NOMO-1 (cell line): ENCODE results near the gene GPR158.

Source experiments
- DNase-seq, 2 experiments: peaks; one replicate each; lab custom pipeline; 2025; ENCODE audit not compliant: unreplicated experiment in 2 of 2; lab: John Stamatoyannopoulos, UW

Gene GPR158

DNA sequence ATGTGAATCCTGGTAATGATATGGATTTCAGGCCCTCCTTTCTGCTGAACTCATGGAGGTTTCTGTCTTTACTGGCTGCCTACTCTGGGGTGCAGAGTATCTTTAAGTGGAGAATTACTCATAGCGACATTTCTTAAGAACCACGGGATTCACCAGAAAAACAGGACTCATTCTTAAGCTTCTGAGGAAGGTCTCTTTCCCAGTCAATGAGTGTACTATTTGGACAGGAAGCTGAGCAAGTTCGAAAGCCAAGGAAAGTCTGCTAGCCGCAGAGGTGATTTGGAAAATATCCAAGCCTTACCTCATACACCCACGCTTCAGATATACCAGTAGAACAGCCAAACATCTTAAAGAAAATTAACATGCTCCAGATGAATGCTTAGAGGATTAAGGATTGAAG lies 381.7 kb downstream of the GPR158 start:
- no peak for DNase-seq

DNA sequence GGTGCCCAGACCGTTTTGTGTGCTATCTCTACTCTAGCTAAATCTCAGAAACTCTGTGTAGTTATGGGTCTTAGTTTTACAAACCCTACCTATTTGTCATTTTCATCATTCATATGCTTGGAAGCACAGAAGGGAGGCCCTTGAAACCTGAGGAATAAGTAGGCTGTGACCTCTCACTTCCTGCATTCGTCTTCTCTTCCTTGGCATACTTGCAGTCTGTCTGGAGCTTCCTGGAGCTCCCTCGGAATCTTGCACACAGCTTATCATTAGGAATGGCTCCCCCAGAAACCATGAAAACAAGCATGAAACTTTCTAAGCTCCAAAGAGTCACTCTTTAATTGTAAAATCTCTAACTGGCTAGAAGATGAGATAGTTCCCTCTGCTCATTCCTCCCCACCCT lies 382.3 kb downstream of the GPR158 start:
- DNase-seq, result no peak

DNA sequence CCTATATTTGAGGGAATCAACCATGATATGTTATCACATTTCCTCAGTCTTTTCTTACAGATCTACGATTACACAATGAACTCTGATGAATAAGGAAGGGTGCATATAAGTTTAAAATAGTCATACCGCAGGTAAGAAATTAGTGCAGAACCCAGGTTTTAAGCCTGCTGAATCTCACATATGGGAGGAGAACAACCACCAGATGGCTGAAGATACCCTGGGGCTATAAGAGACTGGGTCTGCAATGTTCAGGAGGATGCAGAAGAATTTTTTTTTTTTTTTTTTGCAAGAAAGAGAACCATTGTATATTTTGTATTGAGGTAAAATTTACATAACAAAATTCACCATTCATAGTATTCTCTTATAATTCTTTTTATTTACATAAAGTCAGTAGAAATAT lies 387.0 kb downstream of the GPR158 start:
- no peak for DNase-seq

GRCh38 chr10:25562547-25562946 lies 387.7 kb downstream of the GPR158 start:
- DNase-seq, result no peak

GRCh38 chr10:25564351-25564750 lies 389.6 kb downstream of the GPR158 start:
- no peak for DNase-seq

- no peak for DNase-seq
These were observed 390.8 kb downstream of the GPR158 start for GRCh38 chr10:25565570-25565969.

DNA sequence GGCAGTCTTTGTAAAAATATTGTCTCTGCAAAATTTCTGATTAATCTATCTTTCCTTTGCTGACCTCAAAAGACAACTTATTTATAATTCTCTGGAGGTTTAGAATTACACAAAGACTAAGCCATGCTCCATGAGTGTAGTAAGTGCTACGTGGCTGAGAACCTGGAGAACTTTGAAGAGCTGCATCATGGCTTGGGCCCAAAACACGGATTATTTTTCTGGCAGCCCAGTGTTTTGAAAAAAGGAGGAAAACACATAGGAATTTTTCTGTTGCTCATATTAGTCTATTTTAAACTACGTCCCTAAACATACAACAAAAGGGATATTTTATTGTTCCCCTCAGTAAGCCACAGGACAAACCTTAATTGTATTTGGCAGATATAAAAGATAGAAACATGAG lies 398.5 kb downstream of the GPR158 start:
- no peak for DNase-seq

- DNase-seq, result no peak
These were observed 400.5 kb downstream of the GPR158 start for GRCh38 chr10:25575343-25575742.

DNA sequence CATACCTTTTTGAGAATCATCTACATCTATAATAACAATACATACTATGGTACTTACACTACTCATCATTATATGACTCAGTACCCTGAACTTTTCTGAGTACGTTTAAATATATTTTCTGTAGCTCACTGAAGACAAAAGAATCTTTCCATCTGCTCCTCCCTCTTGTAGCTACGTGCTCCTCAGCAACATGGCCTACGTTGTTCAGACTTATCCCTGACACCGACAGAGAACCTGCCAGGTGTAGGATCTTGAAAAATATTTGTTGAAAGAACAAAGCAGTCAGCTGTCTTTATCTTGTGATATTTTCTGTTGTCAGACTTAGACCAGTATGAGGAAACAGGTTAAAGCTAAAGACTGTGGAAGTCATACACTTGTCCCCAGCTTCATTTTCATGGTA lies 403.3 kb downstream of the GPR158 start:
- DNase-seq, result no peak

- no peak for DNase-seq
These were observed 408.2 kb downstream of the GPR158 start for GRCh38 chr10:25582961-25583360.

DNA sequence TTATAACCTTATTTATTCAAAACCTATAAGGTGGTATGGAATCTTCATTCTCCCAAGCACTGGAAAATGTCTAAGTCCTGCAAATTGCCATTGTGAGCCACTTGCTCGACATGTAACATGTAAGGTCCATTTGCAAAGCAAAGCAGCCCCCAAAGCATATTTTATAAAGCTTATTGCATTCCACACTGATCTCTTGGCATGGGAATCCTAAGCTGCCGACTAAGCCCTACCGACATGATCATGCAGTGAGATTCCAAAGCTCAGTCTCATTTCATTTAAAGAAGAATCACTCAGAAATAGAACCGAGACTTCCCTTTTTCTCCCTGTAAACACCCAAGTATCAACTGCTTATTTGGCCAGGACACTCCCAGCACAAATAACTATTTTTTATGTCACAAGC lies 425.9 kb downstream of the GPR158 start:
- no peak for DNase-seq

- no peak for DNase-seq
These were observed 429.8 kb downstream of the GPR158 start for GRCh38 chr10:25604591-25604990.

DNA sequence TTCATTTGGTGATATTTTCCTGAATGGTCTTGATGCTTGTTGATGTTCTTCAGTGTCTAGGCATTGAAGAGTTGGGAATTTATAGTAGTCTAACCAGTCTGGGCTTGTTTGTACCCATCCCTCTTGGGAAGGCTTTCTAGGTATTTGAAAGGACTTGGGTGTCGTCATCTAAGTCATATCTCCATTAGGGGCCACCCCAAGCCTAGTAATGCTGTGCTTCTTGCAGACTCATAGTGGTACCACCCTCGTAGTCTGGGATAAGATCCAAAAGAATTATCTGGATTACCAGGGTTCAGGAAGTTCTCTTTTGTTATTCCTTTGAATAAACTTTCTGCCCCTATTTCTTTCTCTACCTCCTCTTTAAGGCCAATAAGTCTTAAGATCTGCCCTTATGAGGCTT lies 439.9 kb downstream of the GPR158 start:
- no peak for DNase-seq

DNA sequence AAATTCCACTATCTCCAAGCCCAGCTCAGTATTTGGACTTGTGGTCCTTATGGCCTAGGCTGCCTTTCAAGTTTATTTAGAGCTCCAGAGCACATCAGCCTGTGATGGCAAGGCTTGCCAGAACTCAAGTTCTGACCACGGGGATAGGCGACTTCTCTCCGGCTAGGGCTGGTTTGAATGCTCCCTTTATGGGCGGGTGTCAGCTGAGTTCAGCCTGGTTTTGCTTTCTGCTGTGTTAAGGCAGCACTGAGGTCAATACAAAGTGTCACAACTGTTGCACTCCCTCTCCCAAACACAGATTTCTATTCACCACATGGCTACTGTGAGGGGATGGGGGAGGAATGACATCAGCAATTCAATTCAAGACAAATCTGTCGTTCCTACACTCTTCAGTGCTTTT lies 441.1 kb downstream of the GPR158 start:
- DNase-seq, result no peak

- DNase-seq, result no peak
These were observed 442.2 kb downstream of the GPR158 start for GRCh38 chr10:25616903-25617592.

GRCh38 chr10:25627606-25628005 lies 452.8 kb downstream of the GPR158 start:
- DNase-seq, result no peak

DNA sequence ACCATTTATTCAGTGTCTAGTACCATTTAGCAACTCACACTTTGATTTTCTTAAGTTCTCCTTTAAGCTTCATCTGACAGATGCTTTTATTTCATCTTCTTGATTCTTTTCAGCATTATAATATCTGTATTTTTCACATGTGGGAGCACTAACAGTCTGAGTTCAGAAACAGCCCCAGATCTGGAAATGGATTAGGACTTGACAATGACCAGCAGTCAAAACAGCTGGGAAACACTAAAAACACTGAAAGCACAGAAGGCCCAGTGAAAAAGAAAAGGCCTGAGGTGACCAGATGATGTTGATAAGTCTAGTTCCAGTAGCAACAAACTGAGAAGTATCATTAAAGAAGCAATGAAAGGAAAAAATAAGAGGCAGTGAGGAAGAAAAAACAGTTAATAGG lies 454.5 kb downstream of the GPR158 start:
- DNase-seq, result no peak

DNA sequence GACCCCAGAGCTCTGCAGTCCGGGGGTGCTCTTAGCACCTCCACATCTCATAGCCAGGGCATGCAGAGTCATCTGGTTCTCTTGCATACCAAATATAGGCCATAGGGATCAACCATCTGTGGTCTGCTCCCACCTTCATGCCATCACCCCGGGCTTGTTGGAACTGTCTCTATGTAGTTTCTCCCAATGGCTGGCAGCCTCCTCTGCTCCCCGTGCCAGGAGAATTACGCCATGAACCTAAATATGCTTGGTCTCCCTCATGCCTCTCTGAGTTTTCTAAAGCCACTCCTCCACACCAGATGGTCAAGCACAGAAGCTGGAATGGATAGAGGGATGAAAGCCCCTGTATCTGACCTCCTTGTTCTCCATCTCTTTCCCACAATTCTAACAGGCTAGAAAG lies 456.7 kb downstream of the GPR158 start:
- no peak for DNase-seq

GRCh38 chr10:25632802-25633201 lies 458.0 kb downstream of the GPR158 start:
- no peak for DNase-seq

- no peak for DNase-seq
These were observed 458.7 kb downstream of the GPR158 start for GRCh38 chr10:25633542-25633941.

DNA sequence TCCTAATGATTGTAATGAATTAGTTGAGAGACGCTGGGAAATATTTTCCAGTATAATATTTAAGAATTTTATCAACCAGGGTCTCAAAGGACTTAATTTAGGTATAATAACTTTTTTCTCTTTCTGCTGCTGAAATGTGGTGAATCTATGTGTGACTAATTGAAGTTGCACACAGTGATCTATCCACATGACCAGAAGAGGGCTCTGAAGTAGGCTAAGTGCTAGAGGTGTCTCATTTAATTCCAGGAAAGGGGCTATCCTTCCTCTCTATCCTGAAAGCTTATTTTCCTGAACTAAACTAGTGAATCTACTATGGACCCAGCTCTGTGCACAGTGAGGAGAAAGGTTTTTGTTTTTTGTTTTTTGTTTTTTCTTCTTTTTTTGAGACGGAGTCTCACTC lies 464.8 kb downstream of the GPR158 start:
- no peak for DNase-seq

- DNase-seq, result no peak
These were observed 466.8 kb downstream of the GPR158 start for GRCh38 chr10:25641595-25641994.

GRCh38 chr10:25642721-25643120 lies 467.9 kb downstream of the GPR158 start:
- DNase-seq, result no peak
